ENCODE measurements around the gene MREG.

Gene MREG

DNA sequence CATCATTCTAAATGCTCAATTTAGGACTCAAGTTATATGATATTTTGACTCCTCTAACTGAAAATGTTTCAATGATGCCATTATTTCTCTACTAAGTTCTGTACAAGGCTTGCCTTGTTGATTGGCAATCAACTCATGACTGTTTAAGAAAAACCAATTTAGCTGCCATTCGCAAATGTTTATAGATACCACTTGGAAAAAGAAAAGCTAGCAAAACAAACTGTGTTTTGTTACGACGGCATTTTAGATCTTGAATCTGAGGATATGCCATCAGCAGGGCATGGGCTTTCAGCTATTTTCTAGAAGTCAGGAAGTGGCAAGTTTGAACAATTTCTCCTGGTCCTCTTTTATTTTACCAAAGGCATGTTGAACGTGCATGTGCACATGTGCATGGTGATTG, 65.3 kb downstream of the MREG start:
- no peak for DNase-seq (ENCODE audit: low read depth)
- H3K4me3 ChIP-seq (ENCODE audit: low read depth, low read length) = no peak overlapping the region
- TF ChIP-seq, protein P1, sequence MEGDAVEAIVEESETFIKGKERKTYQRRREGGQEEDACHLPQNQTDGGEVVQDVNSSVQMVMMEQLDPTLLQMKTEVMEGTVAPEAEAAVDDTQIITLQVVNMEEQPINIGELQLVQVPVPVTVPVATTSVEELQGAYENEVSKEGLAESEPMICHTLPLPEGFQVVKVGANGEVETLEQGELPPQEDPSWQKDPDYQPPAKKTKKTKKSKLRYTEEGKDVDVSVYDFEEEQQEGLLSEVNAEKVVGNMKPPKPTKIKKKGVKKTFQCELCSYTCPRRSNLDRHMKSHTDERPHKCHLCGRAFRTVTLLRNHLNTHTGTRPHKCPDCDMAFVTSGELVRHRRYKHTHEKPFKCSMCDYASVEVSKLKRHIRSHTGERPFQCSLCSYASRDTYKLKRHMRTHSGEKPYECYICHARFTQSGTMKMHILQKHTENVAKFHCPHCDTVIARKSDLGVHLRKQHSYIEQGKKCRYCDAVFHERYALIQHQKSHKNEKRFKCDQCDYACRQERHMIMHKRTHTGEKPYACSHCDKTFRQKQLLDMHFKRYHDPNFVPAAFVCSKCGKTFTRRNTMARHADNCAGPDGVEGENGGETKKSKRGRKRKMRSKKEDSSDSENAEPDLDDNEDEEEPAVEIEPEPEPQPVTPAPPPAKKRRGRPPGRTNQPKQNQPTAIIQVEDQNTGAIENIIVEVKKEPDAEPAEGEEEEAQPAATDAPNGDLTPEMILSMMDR (conservative IDR thresholded peaks at IDR 0.05; ENCODE audit: low read depth, low read length) = no peak

DNA sequence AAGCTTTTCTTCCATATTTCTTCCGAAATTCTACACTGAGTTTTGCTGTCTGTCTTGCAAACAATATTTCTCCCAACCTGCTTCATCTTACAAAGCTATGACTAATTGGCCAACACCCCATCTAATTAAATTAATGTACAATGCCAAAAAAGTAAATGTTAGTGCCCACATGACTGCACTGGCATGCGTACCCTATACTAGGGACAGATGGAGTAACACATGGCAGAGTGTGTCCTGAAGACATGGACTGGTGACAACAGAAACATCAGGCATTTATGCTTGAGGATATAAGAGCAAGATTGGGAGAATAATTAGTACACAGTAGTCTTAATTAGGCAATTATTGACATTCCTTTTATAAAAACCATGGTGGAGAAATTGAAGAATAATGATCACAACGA, 66.8 kb downstream of the MREG start:
- no peak for DNase-seq (ENCODE audit: low read depth)
- no peak overlapping the region for H3K4me3 ChIP-seq (ENCODE audit: low read depth, low read length)
- TF ChIP-seq, protein P1 (conservative IDR thresholded peaks at IDR 0.05; ENCODE audit: low read depth, low read length) = no peak

DNA sequence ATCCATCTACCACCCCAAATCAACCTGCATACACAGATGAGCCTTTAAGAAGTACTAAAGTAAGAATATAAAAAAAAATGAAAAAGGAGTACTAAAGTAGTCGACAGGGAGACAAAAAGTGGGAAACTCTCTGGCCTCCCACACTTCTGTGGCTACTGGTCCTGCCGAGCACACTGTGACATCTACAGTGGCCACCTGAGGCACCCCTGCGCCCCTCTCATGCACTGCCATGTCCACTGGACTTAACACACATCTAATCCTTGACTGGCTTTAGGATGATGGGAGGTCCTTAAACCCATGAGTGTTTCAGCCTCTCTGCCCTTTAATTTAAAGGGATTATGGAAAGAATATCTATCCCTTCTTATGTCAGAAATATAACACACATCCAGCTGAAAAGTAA, 71.2 kb downstream of the MREG start:
- TF ChIP-seq, protein P1 (conservative IDR thresholded peaks at IDR 0.05; ENCODE audit: low read depth, low read length) = no peak
- DNase-seq (ENCODE audit: low read depth) = no peak
- H3K4me3 ChIP-seq (ENCODE audit: low read depth, low read length) = no peak overlapping the region

DNA sequence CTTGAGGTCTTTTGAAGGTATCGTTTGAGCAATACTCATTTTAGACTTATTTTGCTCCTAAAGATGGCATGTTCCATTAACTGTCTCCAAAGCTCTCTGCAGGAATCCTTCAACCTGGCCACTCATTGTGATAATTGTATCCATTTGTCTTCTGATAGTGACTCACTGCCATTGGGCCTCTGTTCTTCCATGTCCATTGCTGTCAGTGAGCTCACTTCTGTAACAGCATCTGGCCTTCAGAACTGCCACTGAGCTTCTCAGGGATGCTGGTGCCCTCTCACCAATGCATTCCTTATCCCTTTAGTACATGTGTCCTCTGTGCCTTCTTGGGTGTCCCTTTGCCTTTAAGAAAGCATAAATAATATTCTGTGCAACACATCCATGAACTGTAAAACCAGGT, 71.6 kb downstream of the MREG start:
- H3K4me3 ChIP-seq (ENCODE audit: low read depth, low read length) = no peak overlapping the region
- DNase-seq (ENCODE audit: low read depth) = no peak
- TF ChIP-seq, protein P1 (conservative IDR thresholded peaks at IDR 0.05; ENCODE audit: low read depth, low read length) = no peak

DNA sequence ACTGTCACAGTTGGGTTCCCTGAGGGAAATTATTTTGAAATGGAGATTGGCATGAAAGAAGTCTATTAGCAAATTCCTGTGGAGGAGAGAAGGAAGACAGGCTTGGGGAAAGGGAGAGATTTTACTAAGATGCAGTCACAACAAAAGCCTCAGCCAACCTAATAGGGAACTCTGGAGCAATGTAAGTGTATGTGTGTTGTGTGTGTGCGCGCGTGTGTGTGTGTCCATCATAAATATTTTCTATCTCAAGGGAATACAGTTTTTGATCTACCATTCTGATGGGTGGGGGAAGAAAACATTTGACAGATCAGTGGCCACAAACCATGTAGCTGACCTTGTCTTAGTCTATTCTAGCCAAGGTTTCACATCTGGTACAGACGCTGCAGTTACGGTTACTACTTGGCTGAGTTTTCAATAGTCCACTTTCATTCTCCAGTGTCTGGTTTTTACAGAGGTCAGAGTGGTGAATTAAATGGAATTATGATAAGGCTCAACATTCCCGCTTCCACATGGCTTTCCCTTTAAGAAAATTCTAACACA, 72.6 kb downstream of the MREG start:
- TF ChIP-seq, protein P1 (conservative IDR thresholded peaks at IDR 0.05; ENCODE audit: low read depth, low read length) = no peak
- no peak overlapping the region for H3K4me3 ChIP-seq (ENCODE audit: low read depth, low read length)
- no peak for DNase-seq (ENCODE audit: low read depth)

DNA sequence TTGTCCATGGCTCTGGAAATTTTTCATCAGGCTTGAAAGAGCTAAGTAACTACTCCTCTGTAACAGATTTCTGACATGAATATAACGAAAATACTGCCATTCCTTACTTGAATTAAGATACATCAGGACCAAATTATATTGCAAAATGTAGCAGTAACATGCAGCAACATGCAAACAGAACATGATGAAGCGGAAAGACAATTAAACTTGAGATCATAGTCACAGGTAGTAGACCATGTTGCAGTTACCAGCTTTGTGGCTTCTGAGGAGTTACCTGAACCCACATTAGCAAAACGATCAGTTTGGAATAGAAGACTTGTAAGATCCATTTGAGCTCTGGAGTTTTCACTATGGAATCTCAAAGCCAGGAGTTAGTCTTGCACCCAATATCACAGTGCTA, 76.2 kb downstream of the MREG start:
- H3K4me3 ChIP-seq (ENCODE audit: low read depth, low read length) = no peak overlapping the region
- TF ChIP-seq, protein P1 (conservative IDR thresholded peaks at IDR 0.05; ENCODE audit: low read depth, low read length) = no peak
- no peak for DNase-seq (ENCODE audit: low read depth)

DNA sequence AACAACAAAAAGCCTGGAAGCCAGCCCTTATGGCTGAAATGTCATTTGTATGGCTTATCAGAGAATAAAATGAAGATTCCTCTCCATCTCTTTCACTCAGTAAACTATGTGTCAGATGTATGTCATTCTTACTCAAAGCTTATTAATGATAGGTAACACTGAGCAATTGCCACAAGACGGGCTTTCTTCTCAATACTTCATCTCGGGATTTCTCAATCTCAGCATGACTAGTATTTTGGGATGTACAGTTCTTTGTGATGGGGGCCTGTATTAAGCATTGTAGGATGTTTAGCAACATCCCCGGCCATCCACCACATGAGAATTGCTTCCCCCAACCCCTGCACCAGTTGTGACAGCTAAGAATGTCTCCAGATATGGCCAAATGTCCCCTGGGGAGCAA, 80.2 kb downstream of the MREG start:
- TF ChIP-seq, protein P1 (conservative IDR thresholded peaks at IDR 0.05; ENCODE audit: low read depth, low read length) = no peak
- no peak for DNase-seq (ENCODE audit: low read depth)
- no peak overlapping the region for H3K4me3 ChIP-seq (ENCODE audit: low read depth, low read length)

All from choroid plexus epithelial cell (primary cell).